Suprapubic skin (tissue), 4 donors: Measurements from ENCODE around the gene CEP170B.

Source experiments
- EP300 ChIP-seq: sonication (generic); formaldehyde crosslinking; IDR thresholded peaks from one replicate; pipeline ENCODE4 v1.6.1; 2017; ENCODE audit warnings: antibody characterized with exemption
- POLR2A ChIP-seq, 2 donors: fragments of 450-650 bp; IDR thresholded peaks; one replicate each; pipeline ENCODE4 v1.6.1; 2017; ENCODE audit warnings: antibody characterized with exemption in 2 of 2, mild to moderate bottlenecking in 2 of 2, moderate library complexity in 2 of 2
- POLR2AphosphoS5 ChIP-seq, 3 donors: sonication (generic); formaldehyde crosslinking; IDR thresholded peaks; one replicate each; pipeline ENCODE4 v1.6.1; 2017; ENCODE audit warnings: antibody characterized with exemption in 3 of 3
- TF ChIP-seq, protein P1 (sequence below), 2 donors: fragments of 200-600 bp in 1 of 2; fragments of 450-650 bp in 1 of 2; sonication (generic) in 1 of 2; IDR thresholded peaks; one replicate each; pipeline ENCODE4 v1.5.1; 2016 to 2019; ENCODE audit warnings: antibody characterized with exemption in 2 of 2, mild to moderate bottlenecking in 1 of 2, moderate library complexity in 1 of 2

DNA sequence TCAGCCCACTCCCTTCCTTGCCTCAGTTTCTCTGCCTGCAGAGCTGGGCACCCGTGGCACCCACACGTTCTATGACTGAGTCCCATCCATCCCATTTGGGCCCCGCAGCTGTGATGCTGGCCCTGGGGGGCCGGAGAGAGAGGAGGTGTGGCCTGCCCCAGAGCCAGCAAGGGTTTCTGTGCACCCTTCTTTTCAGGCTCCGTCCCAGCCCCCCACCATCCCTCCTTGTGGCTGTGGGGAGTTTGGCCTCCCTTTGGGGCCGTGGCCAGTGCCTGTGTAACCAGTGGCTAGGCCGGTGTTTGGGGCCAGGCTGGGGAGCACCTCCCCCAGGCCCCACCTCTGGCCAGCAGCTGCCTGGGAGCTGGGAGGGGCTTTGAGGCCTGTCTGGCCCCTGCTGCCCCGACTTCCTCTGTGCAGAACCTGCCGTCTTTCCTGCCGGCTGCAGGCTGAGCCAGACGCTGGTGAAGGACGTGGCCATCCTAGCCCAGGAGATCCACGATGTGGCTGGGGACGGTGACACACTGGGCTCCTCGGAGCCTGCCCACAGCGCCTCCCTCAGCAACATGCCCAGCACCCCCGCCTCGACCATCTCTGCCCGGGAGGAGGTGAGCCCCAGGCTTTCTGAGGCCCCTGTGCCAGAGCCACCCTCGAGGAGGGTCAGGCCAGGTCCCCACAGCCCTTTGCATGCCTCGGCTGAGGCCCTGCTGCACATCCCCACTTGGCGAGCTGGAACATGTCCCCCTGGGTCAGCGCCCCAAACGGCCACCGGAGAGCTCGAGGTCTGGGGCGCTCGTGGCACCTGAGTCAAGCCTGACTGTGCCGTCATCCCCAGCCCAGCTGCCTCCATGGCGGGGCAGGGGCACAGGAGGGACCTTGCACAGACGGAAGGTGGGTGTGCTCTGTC lies 27.7 kb downstream of the CEP170B start:
- TF ChIP-seq POLR2AphosphoS5 (IDR thresholded peaks at IDR 0.05), result no peak
- no peak for TF ChIP-seq POLR2A (IDR thresholded peaks at IDR 0.05)
- TF ChIP-seq EP300, result no peak
- TF ChIP-seq, protein P1, sequence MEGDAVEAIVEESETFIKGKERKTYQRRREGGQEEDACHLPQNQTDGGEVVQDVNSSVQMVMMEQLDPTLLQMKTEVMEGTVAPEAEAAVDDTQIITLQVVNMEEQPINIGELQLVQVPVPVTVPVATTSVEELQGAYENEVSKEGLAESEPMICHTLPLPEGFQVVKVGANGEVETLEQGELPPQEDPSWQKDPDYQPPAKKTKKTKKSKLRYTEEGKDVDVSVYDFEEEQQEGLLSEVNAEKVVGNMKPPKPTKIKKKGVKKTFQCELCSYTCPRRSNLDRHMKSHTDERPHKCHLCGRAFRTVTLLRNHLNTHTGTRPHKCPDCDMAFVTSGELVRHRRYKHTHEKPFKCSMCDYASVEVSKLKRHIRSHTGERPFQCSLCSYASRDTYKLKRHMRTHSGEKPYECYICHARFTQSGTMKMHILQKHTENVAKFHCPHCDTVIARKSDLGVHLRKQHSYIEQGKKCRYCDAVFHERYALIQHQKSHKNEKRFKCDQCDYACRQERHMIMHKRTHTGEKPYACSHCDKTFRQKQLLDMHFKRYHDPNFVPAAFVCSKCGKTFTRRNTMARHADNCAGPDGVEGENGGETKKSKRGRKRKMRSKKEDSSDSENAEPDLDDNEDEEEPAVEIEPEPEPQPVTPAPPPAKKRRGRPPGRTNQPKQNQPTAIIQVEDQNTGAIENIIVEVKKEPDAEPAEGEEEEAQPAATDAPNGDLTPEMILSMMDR (IDR thresholded peaks at IDR 0.05), result no peak
